Measurements from ENCODE around the gene HNF1A.

The HNF1A gene

GRCh38 chr12:120959111-120959878, 19.0 kb upstream of the HNF1A start:
- no peak for DNase-seq (ENCODE audit: low spot score)

DNA sequence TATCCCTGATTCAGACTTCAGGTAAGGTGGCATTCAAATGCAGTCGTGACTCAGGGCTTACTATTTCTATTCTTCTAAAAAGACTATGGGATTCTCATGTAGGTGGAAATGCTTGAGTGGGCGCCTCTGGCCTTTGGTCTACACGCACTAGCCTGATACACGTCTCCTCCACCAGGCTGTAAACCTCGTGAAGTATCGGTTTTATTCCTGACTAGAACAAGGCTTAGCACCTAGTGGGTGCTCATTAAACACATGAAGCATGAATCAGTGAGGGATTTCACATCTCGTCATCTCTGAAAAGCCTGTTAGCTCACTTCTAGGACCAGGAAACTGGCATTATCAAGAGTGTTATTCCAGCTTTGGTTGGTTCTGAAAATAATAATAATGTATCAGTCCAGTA, 17.7 kb upstream of the HNF1A start:
- DNase-seq (ENCODE audit: low spot score): no peak

GRCh38 chr12:120961604-120962531, 16.5 kb upstream of the HNF1A start:
- DNase-seq (ENCODE audit: low spot score): peak; percentile 44

DNA sequence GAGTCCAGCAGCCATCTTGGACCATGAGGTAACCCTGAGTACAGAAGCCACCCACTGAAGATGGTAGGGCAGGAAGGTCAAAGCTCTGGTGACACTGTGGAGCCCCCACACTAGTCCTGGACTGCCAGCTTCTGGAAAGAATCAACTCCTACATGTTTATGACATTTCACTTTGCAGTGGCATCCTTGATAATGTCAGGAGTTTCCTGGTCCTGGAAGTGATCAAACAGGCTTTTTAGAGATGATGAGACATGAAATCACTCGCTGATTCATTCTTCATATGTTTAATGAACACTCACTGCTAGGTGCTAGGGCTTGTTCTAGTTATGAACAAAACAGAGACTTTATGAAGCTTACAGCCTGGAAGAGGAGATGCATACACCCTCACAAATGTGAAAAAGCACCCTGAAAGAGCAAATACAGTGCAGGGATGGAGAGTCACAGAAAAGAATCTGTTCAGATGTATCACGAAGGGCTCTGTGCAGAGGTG, 15.8 kb upstream of the HNF1A start:
- DNase-seq (ENCODE audit: low spot score): no peak

DNA sequence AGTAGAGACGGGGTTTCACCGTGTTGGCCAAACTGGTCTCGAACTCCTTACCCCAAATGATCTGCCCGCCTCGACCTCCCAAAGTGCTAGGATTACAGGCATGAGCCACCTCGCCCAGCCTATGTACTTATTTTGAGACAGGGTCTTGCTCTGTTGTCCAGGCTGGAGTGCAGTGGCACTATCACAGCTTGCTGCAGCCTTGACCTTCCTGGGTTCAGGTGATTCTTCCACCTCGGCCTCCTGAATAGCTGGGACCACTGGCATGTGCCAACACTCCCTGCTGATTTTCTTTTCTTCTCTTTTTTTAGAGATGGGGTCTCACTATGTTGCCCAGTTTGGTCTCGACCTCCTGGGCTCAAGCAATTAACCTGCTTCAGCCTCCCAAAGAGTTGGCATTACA, 14.0 kb upstream of the HNF1A start:
- DNase-seq (ENCODE audit: low spot score): no peak

GRCh38 chr12:120965534-120966091, 12.7 kb upstream of the HNF1A start:
- no peak for DNase-seq (ENCODE audit: low spot score)

- no peak for DNase-seq (ENCODE audit: low spot score)
Measured at GRCh38 chr12:120970310-120970709, 8.0 kb upstream of the HNF1A start.

DNA sequence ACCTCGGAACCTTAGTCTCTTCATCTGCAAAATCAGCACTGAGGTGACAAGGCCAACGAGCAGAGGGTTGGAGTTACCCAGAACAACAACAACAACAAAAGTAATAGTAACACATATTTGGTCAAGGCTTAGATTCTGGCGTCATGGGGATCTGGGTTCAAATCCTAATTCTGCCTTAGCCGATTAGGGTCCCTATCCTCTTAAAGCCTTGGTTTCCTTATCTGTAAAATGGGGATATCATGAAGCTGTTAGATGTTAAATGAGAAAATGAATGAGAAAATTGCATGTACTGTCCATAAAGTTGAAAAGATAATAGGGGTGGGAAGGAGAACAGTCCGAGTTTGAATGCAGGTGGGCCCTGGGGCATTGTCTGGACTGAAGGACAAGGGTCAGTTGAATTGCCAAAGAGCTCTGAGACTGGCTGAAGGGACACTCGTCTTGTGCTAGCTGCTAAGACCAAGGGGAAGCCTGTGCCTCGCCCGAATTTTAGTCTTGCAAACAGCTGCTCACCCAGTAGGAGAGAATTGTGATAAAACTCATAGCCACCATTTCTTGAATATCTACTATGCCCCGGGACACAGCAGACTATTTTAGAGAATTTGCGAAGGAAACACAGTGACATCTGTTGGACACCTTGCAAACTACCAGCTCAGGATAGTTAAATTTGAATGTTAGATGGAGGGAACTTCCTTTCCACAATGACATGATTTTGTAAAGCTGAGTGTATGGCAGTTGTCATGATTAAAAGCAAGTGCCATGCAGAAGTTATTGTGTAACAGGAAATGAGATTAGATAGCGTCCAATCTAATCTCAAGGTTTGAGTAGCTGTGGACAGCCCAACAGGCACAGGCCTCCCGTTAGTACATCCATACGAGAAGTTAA, 6.8 kb upstream of the HNF1A start:
- peak; percentile 46 for DNase-seq (ENCODE audit: low spot score)

- no peak for DNase-seq (ENCODE audit: low spot score)
Measured at GRCh38 chr12:120972870-120973543, 5.3 kb upstream of the HNF1A start.

- no peak for DNase-seq (ENCODE audit: low spot score)
Measured at GRCh38 chr12:120977531-120978295, 630 bp upstream of the HNF1A start.

GRCh38 chr12:120979220-120979861, 998 bp downstream of the HNF1A start:
- no peak for DNase-seq (ENCODE audit: low spot score)

DNA sequence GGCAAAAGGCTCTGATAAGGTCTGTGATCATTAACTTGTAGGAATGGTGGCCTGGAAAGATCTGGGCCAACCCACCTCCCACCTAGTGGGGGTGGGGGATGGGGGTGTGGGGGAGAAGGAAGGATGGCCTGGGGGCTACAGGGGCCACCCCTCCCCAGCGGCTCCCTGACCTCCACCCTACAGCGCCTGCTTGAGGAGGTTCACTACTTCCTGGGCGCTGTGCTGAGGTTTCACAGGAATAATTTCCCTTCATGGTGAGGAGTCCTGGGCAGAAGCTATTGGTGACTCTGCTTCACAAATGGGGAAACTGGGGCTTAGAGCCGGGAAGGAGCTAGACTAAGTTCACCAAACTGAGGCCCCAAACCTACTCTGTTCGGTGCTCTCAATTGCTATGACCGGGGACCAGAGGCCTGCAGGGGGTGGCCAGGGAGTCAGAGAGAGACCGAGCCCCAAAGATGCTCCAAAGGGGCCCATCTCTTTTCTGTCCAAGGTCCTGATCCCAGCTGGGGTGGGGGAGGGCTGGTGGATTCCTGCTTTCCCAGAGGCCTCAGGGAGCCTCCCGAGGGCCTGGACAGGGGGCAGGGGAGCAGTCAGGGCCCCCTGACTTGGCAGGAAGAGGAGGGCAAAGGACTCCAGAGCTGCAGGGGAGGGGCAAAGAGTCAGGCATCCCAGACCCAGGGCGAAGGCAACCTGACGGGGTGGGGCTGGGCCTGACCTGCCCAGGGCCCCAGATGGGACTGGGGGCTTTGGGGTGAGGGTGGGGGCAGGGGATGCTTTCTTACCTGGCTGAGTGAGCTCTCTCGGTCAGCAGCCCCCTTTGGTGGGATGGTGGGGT, 1.7 kb downstream of the HNF1A start:
- peak; percentile 50 for DNase-seq (ENCODE audit: low spot score)

DNA sequence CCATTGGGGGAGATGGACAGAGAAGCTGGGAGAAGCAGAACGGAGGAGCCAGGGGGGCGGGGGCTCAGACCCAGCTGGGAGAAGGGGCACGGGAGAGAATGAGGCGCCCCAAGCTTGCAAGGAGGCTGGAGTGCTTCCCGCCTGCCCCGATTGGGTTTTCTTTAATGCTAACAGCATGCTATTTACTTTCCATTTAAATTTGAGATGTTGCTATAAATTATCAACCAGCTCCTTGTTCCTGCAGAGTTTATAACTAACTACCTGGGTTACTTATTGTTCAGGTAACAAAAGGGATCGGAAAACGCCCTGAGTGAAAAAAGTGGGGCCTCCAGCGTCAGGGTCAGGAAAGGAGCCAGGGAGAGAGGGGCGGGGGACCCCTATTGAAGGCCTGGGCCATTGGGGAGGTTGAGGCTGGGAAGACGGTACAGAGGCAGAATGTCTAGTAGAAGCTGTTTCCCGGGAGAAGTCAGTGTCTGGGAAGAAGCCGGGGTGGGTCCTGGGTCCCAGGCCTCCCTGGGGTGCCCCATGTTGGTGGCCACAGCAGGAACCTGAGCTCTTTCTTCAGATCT, 2.5 kb downstream of the HNF1A start:
- DNase-seq (ENCODE audit: low spot score): no peak

DNA sequence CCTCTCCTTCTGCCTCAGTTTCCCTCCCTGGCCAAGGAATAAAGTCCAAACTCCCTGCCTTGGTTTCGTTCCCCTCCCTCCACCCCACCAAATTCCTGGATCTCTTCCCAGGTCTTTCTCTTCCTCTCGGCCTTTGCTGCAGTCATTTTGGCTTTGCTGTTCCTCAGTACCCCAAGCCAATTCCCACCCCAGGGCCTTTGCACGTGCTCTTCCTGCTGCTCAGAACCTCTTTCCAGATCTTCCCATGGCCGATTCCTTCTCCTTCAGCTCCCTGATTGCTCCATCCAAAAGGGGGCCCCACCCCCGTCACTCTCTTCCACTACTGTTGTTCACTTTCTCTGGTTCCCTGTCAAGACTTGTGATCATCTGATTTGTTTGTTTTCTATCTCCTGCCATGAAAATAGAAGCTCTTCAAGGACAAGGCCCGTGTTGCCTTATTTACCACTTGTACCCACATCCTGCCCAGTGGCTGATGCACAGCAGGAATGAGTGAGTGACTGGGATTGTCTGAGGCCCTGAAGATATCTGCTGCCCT, 3.1 kb downstream of the HNF1A start:
- DNase-seq (ENCODE audit: low spot score): no peak

- DNase-seq (ENCODE audit: low spot score): no peak
Measured at GRCh38 chr12:120982659-120983058, 4.3 kb downstream of the HNF1A start.

DNA sequence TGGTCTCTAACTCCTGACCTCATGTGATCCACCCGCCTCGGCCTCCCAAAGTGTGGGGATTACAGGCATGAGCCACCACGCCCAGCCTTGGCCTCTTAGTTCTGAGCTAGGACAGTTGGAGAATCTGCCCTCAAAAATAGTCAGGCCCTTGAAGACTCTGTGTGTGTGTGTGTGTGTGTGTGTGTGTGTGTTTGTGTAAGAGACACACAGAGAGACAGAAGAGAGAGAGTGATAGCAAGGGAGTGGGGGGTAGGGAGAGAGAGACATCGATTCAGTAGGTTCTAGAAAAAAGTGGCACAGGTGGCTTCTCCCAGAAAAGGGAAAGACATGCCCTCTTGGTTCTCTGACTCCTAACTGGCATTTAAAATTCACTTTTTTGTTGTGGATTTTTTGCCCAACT, 5.4 kb downstream of the HNF1A start:
- DNase-seq (ENCODE audit: low spot score): no peak

DNA sequence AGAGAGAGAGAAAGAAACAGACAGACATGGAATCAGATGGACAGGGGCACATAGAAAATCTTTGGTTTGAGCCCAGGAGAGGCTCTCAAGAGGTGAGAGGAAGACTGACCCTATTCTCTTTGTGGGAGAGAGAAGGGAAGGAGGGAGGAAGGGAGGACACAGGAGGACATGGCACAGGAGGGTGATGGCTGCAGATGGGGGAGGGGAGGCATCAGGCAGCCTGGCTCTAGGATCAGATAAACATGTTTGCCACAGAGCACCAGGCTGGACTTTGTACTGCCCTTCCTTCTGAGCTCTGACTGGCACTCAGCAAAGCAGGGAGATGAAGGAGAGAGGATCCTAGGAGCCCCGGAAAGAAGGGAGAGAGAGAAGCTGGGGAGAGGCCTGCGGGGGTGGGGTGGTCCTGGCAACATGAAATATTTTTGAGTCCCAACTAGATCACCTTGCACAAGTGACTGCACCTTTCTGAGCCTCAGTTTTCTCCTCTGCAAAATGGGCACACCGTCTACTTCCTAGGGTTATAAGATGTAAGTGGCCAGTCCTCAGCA, 6.1 kb downstream of the HNF1A start:
- peak; percentile 70 for DNase-seq (ENCODE audit: low spot score)

GRCh38 chr12:120988234-120988633, 9.9 kb downstream of the HNF1A start:
- DNase-seq (ENCODE audit: low spot score): no peak
